BE2C (cell line): ENCODE measurements around the gene BRD7.

ENCODE experiments used
- DNase-seq: peaks from one replicate; pipeline ENCODE4 v3.0.0-alpha.2; 2020
- H3K27me3 ChIP-seq: fragments of 250-450 bp; sonication (Bioruptor Pico); 2 replicates; pipeline ENCODE4 v1.5.1; 2020; ENCODE audit warnings: mild to moderate bottlenecking
- H3K36me3 ChIP-seq: fragments of 250-450 bp; sonication (Bioruptor Pico); 2 replicates; pipeline ENCODE4 v1.5.1; 2020; ENCODE audit warnings: mild to moderate bottlenecking
- H3K4me1 ChIP-seq: fragments of 250-450 bp; sonication (Bioruptor Pico); 2 replicates; pipeline ENCODE4 v1.5.1; 2020
- H3K4me3 ChIP-seq: 2 replicates; pipeline ENCODE4 v1.5.1; 2011; ENCODE audit warnings: low read depth, low read length
- H3K9me3 ChIP-seq: fragments of 250-450 bp; sonication (Bioruptor Pico); 2 replicates; pipeline ENCODE4 v1.5.1; 2020
- CTCF ChIP-seq: IDR thresholded peaks from 2 replicates; pipeline ENCODE4 v1.5.1; 2012; ENCODE audit warnings: mild to moderate bottlenecking, low read depth, low read length

Gene BRD7

GRCh38 chr16:50403491-50403890 is 34.7 kb upstream of the BRD7 start:
- DNase-seq, result no peak
- Histone ChIP-seq H3K4me3 (no peak overlapping the region), H3K27me3 (no peaks in the 10 kb centered on the region), H3K4me1 (no peaks in the 10 kb centered on the region), H3K9me3 (no peaks in the 10 kb centered on the region), H3K36me3 (no peaks in the 10 kb centered on the region)
- TF ChIP-seq CTCF, result no peak

GRCh38 chr16:50402298-50402895 is 33.6 kb upstream of the BRD7 start:
- DNase-seq, result no peak
- TF ChIP-seq CTCF, result no peak
- Histone ChIP-seq H3K9me3 (no peaks in the 10 kb centered on the region), H3K36me3 (no peaks in the 10 kb centered on the region), H3K4me3 (no peak overlapping the region), H3K4me1 (no peaks in the 10 kb centered on the region), H3K27me3 (no peaks in the 10 kb centered on the region)

DNA sequence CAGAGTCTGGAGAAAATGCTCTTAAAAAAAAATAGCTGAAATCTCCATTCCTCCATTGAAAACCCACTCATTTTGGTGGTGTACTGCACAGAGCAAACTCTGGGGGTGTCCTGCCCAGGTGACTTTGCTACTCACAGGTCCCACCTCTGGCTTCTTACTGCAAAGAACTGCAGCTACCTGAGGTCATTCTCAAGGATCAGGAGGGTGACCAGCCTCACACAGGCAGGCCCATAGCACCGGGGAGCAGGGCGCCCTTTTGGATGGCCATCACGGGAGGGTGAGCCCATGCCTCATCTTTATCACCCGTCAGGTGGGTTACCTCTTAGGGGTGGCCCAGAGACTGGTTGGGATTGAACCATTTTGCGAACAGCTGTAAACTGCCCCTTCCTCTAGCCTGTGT is 32.6 kb upstream of the BRD7 start:
- H3K4me3 ChIP-seq, result no peak overlapping the region
- TF ChIP-seq CTCF, result no peak
- H3K27me3 ChIP-seq, result no peaks in the 10 kb centered on the region
- H3K36me3 ChIP-seq, result no peaks in the 10 kb centered on the region
- no peaks in the 10 kb centered on the region for H3K9me3 ChIP-seq
- no peak for DNase-seq
- no peaks in the 10 kb centered on the region for H3K4me1 ChIP-seq

GRCh38 chr16:50400967-50401348 is 32.2 kb upstream of the BRD7 start:
- no peaks in the 10 kb centered on the region for H3K27me3 ChIP-seq
- no peaks in the 10 kb centered on the region for H3K36me3 ChIP-seq
- no peaks in the 10 kb centered on the region for H3K9me3 ChIP-seq
- H3K4me1 ChIP-seq, result no peaks in the 10 kb centered on the region
- H3K4me3 ChIP-seq, result no peak overlapping the region
- no peak for TF ChIP-seq CTCF
- DNase-seq, result no peak

GRCh38 chr16:50400312-50400966 is 31.7 kb upstream of the BRD7 start:
- Histone ChIP-seq H3K9me3 (no peaks in the 10 kb centered on the region), H3K4me3 (no peak overlapping the region), H3K36me3 (no peaks in the 10 kb centered on the region), H3K4me1 (no peaks in the 10 kb centered on the region), H3K27me3 (no peaks in the 10 kb centered on the region)
- DNase-seq, result no peak
- TF ChIP-seq CTCF, result no peak

- DNase-seq, result no peak
- H3K4me1 ChIP-seq, result no peaks in the 10 kb centered on the region
- no peaks in the 10 kb centered on the region for H3K36me3 ChIP-seq
- no peaks in the 10 kb centered on the region for H3K9me3 ChIP-seq
- H3K27me3 ChIP-seq, result no peaks in the 10 kb centered on the region
- no peak for TF ChIP-seq CTCF
- H3K4me3 ChIP-seq, result no peak overlapping the region
Measured at GRCh38 chr16:50399411-50399810, 30.6 kb upstream of the BRD7 start.
